HEK293 (cell line): ENCODE data around the gene SMIM29.

ENCODE experiments used
- ELK4 ChIP-seq: IDR thresholded peaks from 2 replicates; pipeline ENCODE4 v1.6.1; 2011; ENCODE audit warnings: mild to moderate bottlenecking, low read depth, low read length, borderline replicate concordance
- FEZF1 ChIP-seq: fragments of 450-650 bp; formaldehyde crosslinking; IDR thresholded peaks from 2 replicates; pipeline ENCODE4 v1.5.1; 2016; ENCODE audit warnings: missing biosample characterization, missing genetic modification characterization
- MYNN ChIP-seq: fragments of 450-650 bp; formaldehyde crosslinking; IDR thresholded peaks from 2 replicates; pipeline ENCODE4 v1.5.1; 2016; ENCODE audit warnings: missing biosample characterization, missing genetic modification characterization, borderline replicate concordance
- PATZ1 ChIP-seq: fragments of 450-650 bp; formaldehyde crosslinking; IDR thresholded peaks from 2 replicates; pipeline ENCODE4 v1.5.1; 2016; ENCODE audit warnings: missing biosample characterization, missing genetic modification characterization
- REST ChIP-seq: fragments of 450-650 bp; formaldehyde crosslinking; IDR thresholded peaks from 2 replicates; pipeline ENCODE4 v1.5.1; 2016; ENCODE audit warnings: missing biosample characterization, missing genetic modification characterization
- TRIM28 ChIP-seq: IDR thresholded peaks from 2 replicates; pipeline ENCODE4 v1.6.1; 2011; ENCODE audit warnings: low read length, control low read depth, borderline replicate concordance
- ZBTB11 ChIP-seq: fragments of 450-650 bp; formaldehyde crosslinking; conservative IDR thresholded peaks from 2 replicates; pipeline ENCODE4 v1.5.1; 2016; ENCODE audit warnings: low read depth, missing biosample characterization, missing genetic modification characterization
- ZNF16 ChIP-seq: fragments of 450-650 bp; formaldehyde crosslinking; IDR thresholded peaks from 2 replicates; pipeline ENCODE4 v1.5.1; 2016; ENCODE audit warnings: low read depth, missing biosample characterization, missing genetic modification characterization
- ZNF24 ChIP-seq: fragments of 450-650 bp; formaldehyde crosslinking; IDR thresholded peaks from 2 replicates; pipeline ENCODE4 v1.5.1; 2016; ENCODE audit warnings: missing biosample characterization, missing genetic modification characterization
- ZNF266 ChIP-seq: fragments of 450-650 bp; formaldehyde crosslinking; IDR thresholded peaks from 2 replicates; pipeline ENCODE4 v1.5.1; 2016; ENCODE audit warnings: missing biosample characterization, missing genetic modification characterization, low read depth
- ZNF274 ChIP-seq, 2 experiments: fragments of 200-500 bp in 1 of 2; fragments of 450-650 bp in 1 of 2; sonication (Bioruptor generic) in 1 of 2; formaldehyde crosslinking in 1 of 2; IDR thresholded peaks; 2 replicates each; pipeline versions ENCODE4 v1.5.1 to v1.6.1; 2014 to 2016; ENCODE audit warnings: borderline replicate concordance in 1 of 2, inconsistent platforms in 1 of 2, low read length in 1 of 2, missing biosample characterization in 1 of 2, missing genetic modification characterization in 1 of 2
- ZNF280C ChIP-seq: fragments of 450-650 bp; formaldehyde crosslinking; IDR thresholded peaks from 2 replicates; pipeline ENCODE4 v1.5.1; 2016; ENCODE audit warnings: missing biosample characterization, missing genetic modification characterization
- ZNF292 ChIP-seq: fragments of 450-650 bp; formaldehyde crosslinking; IDR thresholded peaks from 2 replicates; pipeline ENCODE4 v1.5.1; 2016; ENCODE audit warnings: low read depth, missing biosample characterization, missing genetic modification characterization, borderline replicate concordance
- ZNF302 ChIP-seq: fragments of 450-650 bp; formaldehyde crosslinking; IDR thresholded peaks from 2 replicates; pipeline ENCODE4 v1.5.1; 2016; ENCODE audit warnings: missing biosample characterization, missing genetic modification characterization, low read depth
- ZNF501 ChIP-seq: fragments of 450-650 bp; formaldehyde crosslinking; IDR thresholded peaks from 2 replicates; pipeline ENCODE4 v1.5.1; 2016; ENCODE audit warnings: missing biosample characterization, missing genetic modification characterization
- ZNF518A ChIP-seq: fragments of 450-650 bp; formaldehyde crosslinking; conservative IDR thresholded peaks from 2 replicates; pipeline ENCODE4 v1.5.1; 2016; ENCODE audit warnings: low read depth, missing biosample characterization, missing genetic modification characterization
- ZNF521 ChIP-seq: fragments of 450-650 bp; formaldehyde crosslinking; IDR thresholded peaks from 2 replicates; pipeline ENCODE4 v1.5.1; 2017; ENCODE audit warnings: missing biosample characterization, mild to moderate bottlenecking, missing genetic modification characterization
- ZNF837 ChIP-seq: fragments of 450-650 bp; formaldehyde crosslinking; IDR thresholded peaks from 2 replicates; pipeline ENCODE4 v1.5.1; 2016; ENCODE audit warnings: missing biosample characterization, missing genetic modification characterization
- ZSCAN23 ChIP-seq: fragments of 450-650 bp; formaldehyde crosslinking; IDR thresholded peaks from 2 replicates; pipeline ENCODE4 v1.5.1; 2016; ENCODE audit warnings: missing biosample characterization, missing genetic modification characterization

SMIM29 gene

GRCh38 chr6:34223956-34224940 is 24.6 kb downstream of the SMIM29 start (continued):
- TF ChIP-seq REST, result no peak
- TF ChIP-seq MYNN (tag by site-specific recombination), result no peak
- no peak for TF ChIP-seq ZNF274 (IDR thresholded peaks at IDR 0.05; ENCODE audit: low read length)
- no peak for TF ChIP-seq ZNF274 (tag by site-specific recombination; IDR thresholded peaks at IDR 0.05; ENCODE audit: borderline replicate concordance)
- no peak for TF ChIP-seq FEZF1 (tag by site-specific recombination)
- no peak for TF ChIP-seq ZNF16
- TF ChIP-seq ELK4, result no peak
- no peak for TF ChIP-seq ZNF521 (tag by site-specific recombination)
- no peak for TF ChIP-seq ZNF24
- peak; percentile 74 for TF ChIP-seq PATZ1
- peak; percentile 57; the same call in 1 of the 2 replicates for TF ChIP-seq ZNF501 (tag by site-specific recombination)
- TF ChIP-seq ZNF837 (tag by site-specific recombination), result no peak
- no peak for TF ChIP-seq ZNF302 (tag by site-specific recombination)
- TF ChIP-seq TRIM28, result no peak
- no peak; the same call in 1 of the 2 replicates for TF ChIP-seq ZBTB11 (tag by site-specific recombination)
- no peak for TF ChIP-seq ZNF266 (tag by site-specific recombination)
- TF ChIP-seq ZNF518A (tag by site-specific recombination), result no peak
- no peak for TF ChIP-seq ZNF292 (tag by site-specific recombination)
- no peak for TF ChIP-seq ZSCAN23 (tag by site-specific recombination)
- no peak for TF ChIP-seq ZNF280C
